Suprapubic skin (tissue), 4 donors: ENCODE data around the gene AHSP.

ENCODE experiments used
- CTCF ChIP-seq, 2 donors: fragments of 200-600 bp in 1 of 2; fragments of 450-650 bp in 1 of 2; sonication (generic) in 1 of 2; IDR thresholded peaks; one replicate each; pipeline ENCODE4 v1.5.1; 2016 to 2019; ENCODE audit warnings: antibody characterized with exemption in 2 of 2, mild to moderate bottlenecking in 1 of 2, moderate library complexity in 1 of 2
- POLR2A ChIP-seq, 2 donors: fragments of 450-650 bp; IDR thresholded peaks; one replicate each; pipeline ENCODE4 v1.6.1; 2017; ENCODE audit warnings: antibody characterized with exemption in 2 of 2, mild to moderate bottlenecking in 2 of 2, moderate library complexity in 2 of 2
- POLR2AphosphoS5 ChIP-seq, 3 donors: sonication (generic); formaldehyde crosslinking; IDR thresholded peaks; one replicate each; pipeline ENCODE4 v1.6.1; 2017; ENCODE audit warnings: antibody characterized with exemption in 3 of 3

- TF ChIP-seq CTCF (IDR thresholded peaks at IDR 0.05) (no peak), POLR2AphosphoS5 (IDR thresholded peaks at IDR 0.05) (no peak), POLR2A (IDR thresholded peaks at IDR 0.05) (no peak)
Measured at GRCh38 chr16:31532120-31532519, 4.4 kb downstream of the AHSP start.
